HTERT RPE-1 (cell line): Measurements from ENCODE around the gene FUT7.
"Not testable (repeated sequence)": the region's sequence is repeated elsewhere in the genome, so short reads cannot be mapped to it uniquely, and the experiment has no call there.

Source experiments
- in situ Hi-C: fragments of 300-500 bp; cut with MboI; formaldehyde crosslinking; loops from 4 replicates; pipeline ENCODE4 v1.14.3; 2020; ENCODE audit warnings: low sequenced_read_pairs

The FUT7 gene

DNA sequence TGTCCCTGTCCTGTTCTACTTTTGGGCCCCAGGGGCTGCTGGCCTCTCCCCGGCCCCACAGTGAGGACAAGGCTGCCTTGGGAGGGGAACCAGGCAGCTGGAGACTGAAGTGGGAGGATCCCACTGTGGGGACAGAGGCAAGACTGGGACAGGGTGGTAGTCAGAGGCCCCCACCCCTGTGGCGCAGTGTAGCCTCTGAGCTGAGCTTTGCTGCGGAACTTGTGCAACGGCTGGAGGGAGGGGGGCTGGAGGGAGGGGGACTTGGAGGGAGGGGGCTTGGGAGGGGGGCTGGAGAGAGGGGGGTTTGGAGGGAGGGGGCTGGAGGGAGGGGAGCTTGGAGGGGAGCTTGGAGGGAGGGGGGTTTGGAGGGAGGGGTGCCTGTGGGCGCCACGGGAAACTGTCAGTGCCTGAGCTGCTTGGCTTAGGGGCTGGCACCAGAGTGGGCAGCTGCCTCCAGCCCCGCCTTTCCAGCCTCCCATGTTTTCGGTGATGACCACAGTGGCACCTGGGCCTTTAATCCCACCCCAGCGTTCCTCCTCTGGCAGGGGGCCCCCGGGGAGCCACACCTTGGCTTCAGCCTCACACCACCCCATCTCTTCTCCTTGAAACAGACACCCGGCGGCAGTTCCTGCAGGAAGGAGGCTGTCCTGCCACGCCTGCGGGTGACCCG is 2.3 kb upstream of the FUT7 start:
- in situ Hi-C loops, result no loop called here

DNA sequence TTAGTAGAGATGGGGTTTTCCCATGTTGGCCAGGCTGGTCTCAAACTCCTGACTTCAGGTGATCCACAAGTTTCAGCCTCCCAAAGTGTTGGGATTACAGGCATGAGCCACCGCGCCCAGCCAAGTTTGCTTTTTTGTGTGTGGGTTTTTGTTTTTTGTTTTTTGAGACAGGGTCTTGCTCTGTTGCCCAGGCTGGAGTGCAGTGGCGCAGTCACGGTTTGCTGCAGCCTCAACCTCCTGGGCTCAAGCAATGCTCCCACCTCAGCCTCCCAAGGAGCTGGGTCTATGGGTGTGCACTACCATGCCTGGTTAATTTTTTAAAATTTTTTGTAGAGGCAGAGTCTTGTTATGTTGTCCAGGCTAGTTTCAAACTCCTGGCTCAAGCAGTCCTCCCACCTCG is 1.6 kb upstream of the FUT7 start:
- in situ Hi-C loops, result not testable (repeated sequence)

DNA sequence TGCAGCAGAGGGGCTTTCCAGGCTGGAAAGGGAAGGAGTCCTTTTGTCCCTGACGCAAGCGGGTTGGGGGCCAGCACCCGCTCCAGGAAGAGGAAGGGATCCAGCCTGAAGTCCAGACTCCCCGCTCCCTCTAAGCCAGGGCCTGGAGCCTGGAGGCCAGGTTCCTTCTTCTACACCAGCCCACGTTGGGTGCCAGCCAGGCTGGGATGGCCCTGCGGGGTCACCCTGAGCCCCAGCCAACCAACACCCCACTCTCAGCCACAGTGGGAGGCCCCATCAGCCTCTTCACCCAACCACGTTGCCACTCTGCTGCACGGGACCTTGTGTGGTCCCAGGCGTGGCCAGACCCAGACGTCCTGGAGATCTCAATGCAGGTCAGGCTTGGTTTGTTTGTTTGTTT is 970 bp upstream of the FUT7 start:
- in situ Hi-C loops, result no loop called here

DNA sequence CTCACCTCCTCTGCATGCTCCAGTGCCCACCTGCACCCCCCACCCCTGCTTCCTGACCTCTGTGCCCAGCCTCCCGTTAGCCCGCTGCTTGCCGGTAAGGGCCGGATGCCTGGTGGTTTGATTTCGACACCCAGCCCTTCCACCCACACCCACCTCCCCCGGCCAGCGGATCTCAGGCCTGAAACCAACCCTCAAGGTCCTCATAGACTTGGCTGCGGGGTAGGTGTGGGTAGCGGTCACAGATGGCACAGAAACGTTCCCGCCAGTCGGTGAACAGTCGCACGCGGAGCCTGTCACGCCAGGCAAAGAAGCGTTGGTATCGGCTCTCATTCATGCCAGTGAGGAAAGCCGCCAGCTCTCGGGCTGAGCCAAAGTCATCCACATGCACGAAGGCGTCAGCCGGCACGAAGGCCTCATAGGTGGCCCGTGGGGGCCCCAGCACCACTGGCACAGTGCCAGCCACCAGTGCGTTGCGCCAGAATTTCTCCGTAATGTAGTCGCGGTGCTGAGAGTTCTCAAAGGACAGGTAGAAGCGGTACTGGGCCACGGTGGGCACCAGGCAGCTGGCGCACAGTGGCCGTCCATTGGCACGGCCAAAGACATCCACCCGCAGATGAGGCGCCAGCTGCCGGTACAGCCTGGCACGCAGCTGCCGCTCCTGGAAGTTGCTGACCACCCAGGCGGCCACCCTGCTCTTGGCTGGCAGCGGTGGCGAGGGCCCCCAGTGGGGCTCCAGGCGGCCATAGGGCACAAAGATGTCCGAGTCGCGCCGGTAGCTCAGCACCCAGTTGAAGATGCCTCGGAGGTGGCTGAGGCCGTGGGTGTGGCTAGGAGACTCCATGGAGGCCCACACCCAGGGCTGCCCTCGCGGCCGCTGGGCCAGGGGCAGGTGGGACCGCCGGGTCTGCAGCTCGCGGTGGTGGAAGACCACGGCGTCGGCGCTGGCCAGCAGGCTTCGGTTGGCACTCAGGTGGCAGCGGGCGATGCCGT is 1.1 kb downstream of the FUT7 start:
- in situ Hi-C loops, result no loop called here

DNA sequence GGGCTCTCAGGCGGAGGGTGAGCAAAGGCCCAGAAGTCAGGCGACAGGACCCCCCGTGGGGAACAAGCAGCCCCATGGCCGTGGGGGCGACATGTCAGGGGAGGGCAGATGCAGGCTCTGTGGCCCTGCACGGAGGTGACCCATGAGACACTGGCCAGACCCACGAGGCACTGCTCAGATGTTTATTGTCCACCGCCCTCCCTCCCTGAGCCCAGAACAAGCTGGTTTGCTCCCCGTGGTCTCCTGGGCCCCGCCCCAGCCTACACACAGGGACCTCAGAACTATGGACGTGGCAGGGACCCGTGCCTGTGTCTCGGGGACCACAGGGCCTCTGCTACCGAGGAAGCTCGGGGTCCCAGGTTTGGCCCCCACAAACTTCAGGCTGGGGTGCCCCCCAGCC is 1.9 kb downstream of the FUT7 start:
- in situ Hi-C loops, result no loop called here

DNA sequence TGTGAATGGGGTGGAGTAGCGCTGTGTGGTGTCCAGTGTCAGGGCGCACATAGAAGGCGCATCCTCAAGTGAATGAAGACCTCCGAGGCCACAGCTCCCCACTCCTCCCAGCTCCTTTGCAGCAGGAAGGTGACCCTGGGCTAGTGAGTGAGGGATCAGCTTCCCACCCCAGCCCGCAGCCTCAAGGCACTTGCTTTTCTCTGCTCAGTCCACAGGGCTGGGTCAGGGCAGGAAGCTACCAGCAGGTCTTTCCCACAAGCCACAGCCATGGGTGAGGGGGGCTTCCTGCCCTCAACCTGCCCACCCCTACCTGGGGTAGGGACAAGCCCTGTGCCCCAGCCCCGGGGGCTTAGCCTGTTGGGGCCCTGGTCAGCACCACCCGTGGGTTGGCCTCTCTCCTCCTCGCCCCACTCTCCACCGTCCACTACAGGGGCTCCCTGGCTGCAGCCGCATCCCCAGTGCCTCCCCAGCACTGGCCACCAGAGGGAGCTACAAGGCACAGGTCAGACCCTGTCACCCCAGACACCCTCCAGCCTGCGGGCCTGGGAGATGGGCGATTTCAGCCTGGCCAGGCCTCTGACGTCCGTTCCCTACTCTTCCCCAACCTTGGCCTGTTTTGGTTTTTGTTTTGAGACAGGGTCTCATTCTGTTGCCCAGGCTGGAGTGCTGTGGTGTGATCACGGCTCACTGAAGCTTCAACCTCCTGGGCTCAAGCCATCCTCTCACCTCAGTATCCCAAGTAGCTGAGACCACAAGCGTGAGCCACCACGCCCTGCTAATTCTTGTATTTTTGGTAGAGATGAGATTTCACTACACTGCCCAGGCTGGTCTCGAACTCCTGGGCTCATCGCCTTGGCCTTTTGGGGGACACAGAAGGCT is 2.6 kb downstream of the FUT7 start:
- in situ Hi-C loops, result no loop called here

DNA sequence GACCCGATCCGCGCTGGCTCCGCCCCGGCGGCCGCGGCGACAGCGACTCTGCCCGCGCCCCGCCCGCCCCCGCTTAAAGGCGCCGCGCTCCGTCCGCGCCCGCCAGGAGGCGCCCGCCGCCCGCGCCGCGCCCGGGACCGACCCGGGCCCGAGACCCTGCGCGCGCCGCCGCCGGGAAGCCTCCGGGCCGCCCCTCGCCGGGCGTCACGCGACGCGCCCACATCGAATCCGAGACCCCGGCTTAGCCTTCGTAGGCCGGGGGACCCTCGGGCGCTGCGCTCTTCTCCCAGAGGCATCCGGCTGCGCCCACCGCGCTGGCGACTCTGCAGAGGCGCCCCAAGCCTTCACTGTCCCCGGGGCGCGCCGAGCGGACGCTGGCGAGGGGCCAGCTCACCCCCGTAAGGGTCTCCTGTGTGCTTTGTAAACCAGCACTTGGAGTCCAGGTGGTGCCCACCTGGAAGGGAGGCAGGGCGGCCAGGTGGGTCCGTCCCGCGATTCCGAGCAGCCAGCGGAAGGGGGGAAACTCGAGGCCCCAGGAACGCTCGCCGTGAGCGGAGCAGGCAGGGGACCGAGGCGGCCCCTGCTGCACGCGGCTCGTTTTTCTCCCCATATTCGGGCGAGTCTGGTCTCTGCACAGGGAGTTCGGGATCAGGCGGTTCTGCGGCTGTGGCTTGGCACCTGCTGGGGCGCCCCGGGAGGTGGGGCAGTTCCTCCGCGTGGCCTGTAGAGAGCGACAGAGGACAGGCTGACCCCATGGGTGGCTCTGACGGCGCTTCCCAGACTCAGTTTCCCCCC is 3.4 kb downstream of the FUT7 start:
- in situ Hi-C loops, result no loop called here

DNA sequence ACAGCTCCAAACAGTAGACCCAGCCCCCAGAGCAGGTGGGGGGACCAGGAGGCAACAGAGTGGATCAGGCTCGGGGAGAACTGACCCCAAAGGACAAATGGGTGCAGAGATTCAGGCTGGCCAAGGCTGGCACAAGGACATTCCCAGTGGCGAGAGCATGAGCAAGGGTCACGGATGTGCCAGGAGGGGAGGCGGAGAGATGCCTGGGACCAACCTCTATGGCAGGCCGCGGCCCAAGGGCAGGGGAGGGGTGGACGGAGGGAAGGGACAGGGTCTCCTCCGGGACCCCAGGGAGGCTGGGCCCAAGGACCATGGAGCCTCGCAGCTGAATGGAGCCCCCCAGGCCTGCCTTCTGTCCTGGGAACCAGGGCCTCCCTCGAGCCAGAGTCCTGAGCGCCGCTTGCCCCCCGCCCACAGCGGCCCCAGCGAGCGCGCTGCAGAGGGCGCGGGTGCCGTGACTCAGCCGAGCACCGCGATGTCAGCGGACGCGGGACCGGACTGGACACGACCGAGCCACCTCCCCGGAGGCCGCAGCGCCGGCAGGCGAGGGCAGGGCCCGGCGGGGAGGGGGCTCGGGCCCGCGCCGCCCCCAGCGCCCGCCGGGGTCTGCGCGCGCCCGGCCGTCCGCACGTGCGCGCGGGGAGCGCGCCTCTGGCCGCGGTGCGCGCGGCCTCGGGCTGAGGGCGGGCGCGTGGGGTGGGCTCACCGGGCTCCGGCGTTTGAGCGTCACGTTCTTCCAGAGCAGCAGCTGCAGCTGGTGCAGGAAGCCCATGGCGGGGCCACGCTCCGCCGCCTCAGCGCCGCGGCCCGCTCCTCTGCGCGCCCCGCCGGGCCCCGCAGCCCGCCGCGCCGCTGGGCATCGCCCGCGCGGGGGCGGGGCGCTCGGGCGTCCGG is 4.3 kb downstream of the FUT7 start, which contains the start of gene ABCA2:
Gene ABCA2, minus strand, starts transcription at position 869 of the 894 bp plus-strand sequence. Its CDS starts 97 bp downstream, at position 772.
- in situ Hi-C loops, result no loop called here

DNA sequence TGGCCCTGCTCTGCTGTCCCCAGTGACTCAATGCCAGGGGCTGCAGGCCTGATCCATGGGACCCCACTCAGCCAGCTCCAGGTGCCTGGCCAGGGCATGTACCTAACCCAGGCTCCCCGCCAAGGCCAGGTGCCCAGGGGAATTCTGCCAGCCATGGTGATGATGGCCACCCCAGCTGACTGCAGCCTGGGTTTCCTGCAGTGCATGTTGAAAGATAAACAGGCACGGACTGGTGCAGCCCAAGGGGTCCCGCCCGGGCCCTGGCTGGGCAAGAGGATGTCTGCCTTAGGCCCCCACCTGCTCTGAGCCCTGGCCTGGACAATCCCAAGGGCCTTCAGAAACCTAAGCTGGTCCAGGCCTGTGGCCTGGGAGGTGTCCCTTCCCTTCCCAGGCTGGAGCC is 5.1 kb downstream of the FUT7 start:
- in situ Hi-C loops, result no loop called here

DNA sequence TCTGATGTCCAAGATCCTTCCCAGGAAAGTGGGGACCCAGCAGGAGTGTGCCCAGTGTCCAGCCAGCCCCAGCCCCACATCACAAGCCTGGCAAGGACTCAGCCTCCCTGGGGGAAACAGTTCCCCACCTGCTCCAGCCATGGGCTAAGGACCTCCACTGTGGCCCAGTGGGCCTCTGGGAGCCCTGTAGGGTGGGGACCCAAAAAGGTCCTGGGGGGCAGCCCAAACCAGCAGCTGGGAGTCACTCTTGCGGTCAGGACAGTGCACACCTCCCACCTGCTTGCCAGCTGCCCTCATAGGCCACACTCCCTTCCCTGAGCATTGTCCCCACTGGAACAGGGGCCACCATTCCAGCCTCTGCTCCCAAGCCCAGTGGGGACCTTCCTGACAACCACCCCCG is 5.5 kb downstream of the FUT7 start:
- in situ Hi-C loops, result no loop called here

DNA sequence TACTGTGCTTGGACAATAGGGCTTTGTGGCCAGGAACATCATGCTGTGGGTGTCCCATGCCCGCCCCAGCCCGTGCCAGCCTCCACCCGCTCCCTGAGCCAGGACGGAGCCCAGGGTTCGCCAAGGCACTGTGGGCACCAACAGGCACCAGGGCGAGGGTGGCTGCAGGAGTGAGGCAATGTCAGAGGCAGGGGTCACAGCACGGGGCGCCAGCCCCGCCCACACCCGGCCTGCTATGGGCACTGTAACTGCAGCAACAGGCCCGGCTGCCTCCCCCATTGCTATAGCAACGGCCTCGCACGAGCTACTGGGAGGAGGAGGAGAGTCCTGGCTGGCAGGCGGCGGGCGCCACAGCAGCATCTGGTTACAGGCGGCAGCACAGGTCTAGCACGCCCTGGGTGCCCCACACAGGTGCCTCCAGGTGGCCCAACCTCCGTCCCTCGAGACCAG is 6.3 kb downstream of the FUT7 start:
- in situ Hi-C loops, result no loop called here

DNA sequence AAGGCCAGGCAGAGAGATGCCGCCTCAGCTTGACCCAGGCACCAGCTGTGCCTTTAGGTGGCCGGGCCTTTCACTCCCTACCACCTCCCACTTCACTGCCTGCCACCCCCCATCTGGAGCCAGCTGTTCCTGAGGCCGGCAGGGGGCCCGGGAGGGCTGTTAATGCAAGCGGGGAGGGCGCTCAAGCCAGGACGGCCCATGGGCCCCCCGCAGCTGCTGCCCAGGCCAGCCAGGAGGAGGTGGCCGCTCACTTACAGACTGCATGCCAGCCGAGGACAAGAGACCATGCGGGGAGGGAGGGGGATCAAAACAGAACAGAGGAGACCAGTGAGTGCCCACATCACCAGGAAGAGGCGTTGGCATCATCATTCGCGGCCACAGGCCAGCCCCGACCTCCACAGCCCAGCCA is 8.3 kb downstream of the FUT7 start:
- in situ Hi-C loops, result no loop called here

DNA sequence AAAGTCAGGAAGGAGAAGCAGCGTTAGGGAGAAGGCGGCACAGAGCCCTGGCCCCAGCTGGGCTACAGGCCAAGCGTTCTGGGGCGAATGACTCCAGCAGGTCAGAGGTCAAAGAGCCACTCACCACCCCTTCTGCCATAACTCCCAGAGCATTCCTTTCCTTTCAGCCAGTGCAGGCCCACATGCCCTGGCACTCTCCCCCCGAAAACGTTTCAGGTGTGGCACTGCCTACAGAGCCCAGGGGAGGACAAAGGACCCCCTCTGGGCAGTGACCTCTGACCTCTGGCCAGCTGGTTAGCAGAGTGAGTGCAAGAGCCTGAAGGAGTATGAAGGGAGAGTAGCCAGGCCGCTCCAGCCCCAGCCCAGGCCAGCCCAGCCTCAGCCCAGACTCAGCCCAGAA is 8.7 kb downstream of the FUT7 start:
- in situ Hi-C loops, result no loop called here

DNA sequence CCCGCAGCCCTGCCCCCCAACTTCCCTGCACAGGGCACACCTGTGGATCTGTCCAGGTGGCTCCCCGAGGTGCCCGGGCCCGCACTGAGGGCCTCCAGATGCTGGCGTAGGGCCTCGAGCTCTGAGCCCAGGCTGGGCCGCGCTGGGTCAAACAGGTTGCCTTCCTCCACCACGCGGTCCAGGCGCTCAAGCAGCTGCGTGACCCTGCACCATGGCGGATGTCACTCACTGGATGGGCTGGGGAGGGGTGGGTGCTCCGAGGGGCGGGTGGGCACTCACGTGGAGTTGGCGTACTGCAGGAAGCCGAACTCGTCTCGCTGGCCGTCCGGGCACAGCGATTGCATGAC is 9.3 kb downstream of the FUT7 start:
- in situ Hi-C loops, result no loop called here

DNA sequence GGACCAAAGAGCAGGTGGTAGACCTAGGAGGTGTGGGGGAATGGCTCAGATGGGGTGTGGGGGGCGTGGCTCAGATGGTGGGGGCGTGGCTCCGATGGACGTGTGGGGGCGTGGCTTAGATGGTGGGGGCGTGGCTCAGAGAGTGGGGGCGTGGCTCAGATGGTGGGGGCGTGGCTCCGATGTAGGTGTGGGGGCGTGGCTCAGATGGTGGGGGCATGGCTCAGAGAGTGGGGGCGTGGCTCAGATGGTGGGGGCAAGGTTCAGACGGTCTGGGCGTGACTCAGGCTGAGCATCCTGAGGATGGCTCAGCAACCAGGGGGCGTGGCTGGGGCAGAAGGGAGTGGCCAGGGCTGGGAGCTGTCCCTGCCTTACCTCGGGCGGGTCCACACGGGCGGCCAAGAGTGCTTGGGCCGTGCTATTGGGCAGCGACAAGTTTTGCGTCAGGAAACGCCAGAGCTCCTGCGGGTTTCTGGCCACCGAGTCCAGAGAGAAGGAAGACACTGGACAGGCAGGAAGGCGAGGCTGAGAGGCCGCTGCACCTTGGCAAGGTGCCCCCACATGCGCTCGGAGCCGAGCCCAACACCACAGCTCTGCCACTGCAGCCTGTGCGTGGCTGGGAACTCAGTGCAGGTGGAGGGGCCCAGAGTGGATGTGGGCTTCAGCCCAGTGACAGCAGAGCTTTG is 9.8 kb downstream of the FUT7 start:
- in situ Hi-C loops, result no loop called here

DNA sequence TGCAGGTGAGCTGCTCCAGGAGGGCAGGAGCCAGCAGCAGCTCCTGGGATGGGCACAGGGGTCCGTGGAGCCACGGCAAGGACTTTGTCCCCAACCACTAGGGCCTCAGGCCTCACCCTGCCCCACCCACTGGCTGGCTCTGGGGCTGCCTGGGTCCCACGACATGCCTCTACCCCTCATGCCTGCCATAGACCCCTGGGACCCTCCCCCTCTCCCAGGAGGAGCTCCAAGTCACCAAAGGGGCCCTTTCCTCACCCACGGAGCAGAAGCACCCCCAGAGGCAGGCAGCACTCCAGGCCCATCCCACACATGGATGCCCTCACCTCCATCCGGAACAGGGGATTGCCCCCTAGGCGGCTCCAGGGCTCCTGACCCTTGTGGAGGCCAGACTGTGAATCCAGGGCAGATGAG is 10.3 kb downstream of the FUT7 start:
- in situ Hi-C loops, result no loop called here

DNA sequence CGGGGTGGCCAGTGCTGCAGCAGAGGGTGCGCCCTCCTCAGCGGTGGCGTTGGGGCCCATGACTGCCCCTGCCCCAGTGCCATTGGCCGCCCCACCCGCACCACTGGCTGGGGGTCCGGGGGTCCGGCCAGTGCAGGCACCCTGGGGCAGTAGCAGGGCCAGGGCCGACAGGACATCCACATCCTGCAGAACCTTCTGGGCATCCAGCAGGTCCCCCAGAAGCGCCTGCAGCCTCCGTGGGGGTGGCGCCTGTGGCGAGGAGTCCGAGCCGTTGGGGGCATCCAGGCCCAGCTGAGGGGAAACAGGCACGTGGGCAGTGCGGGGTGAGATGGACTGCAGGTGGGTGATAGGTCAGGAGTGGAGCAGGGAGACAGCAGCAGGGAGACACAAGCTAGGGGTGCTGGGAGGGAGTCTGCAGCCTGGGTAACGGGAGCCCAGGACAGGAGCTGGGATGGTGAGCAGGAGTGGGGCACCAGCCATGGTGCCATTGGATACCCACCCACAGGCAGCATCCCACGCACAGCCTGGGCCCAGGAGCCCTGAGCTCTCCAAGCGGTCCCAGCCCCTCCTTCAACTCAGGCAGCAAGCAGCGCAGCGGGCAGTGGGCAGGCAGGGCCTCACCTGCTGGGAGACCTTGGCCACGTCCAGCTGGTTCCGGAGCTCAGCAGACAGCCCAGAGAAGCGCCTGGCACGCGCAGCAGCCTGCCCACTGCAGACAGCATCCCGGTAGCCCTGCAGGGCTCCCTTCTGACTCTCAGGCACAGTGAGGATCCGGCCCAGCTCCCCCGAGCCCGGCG is 10.9 kb downstream of the FUT7 start:
- in situ Hi-C loops, result no loop called here
